ENCODE results near the gene IFNGR2. TPM values are rescaled to one million over a fixed set of nuclear protein-coding genes. Genes with fewer than 3 reads are reported as not detected.

IFNGR2 gene
- total and polyA plus RNA-seq, 2 of the 8 experiments (the other 6 are each of a cell fraction or from before 2014, with no cell fraction given) = 36.0 to 46.4 TPM

GRCh38 chr21:33387294-33387693, 15.9 kb upstream of the IFNGR2 start:
- CTCF ChIA-PET (ENCODE audit: partially characterized antibody) = interaction anchor here (0.8 to 5.2 kb wide), 8 partner anchors 10 to 190 kb away, joined by 3 to 35 read pairs (median 10); no protein-coding TSS in a partner anchor
- WGBS, 2 experiments (ENCODE audit: extremely low coverage in 1 of 2, insufficient coverage in 1 of 2, insufficient read length in 1 of 2, insufficient replicate concordance in 2 of 2, low coverage in 1 of 2, low lambda C conversion rate in 2 of 2, missing lambda C conversion rate in 1 of 2) = 94% methylated on average over 6 of the region's 6 CpGs; no CpG with 5 or more reads in 1 of the 2 experiments

More at GRCh38 chr21:33387294-33387693, 15.9 kb upstream of the IFNGR2 start:
- Histone ChIP-seq H2BK120ac (replicated peaks; ENCODE audit: low read depth, low read length) (no peak overlapping the region), H3K23ac (ENCODE audit: insufficient read length) (no peak overlapping the region), H2BK15ac (ENCODE audit: low read length) (no peak overlapping the region), H2BK12ac (ENCODE audit: low read depth, low read length) (no peak overlapping the region), H3K27me3 (replicated peaks in 1 of 4; ENCODE audit: control insufficient read depth in 3 of 4, extremely low read depth in 1 of 4, insufficient read depth in 3 of 4, low read length in 3 of 4) (no peaks in the 10 kb centered on the region; a peak in 1 of 7 replicates), H3K27ac (ENCODE audit: low read depth, low read length) (no peak overlapping the region), H4K8ac (ENCODE audit: extremely low read depth, insufficient read depth, low read length) (no peak overlapping the region), H3K4me1 (replicated peaks in 1 of 4; ENCODE audit: control insufficient read depth in 3 of 4, insufficient read depth in 4 of 4, low read length in 3 of 4) (peaks cover 0 to 5% (median 2%) of the 10 kb centered on the region in 4 experiments; a peak in 1 of 7 replicates), H4K91ac (replicated peaks; ENCODE audit: insufficient read length, low read length) (no peak overlapping the region), H3K4me3 (ENCODE audit: extremely low read depth in 1 of 4, insufficient read depth in 2 of 4, low read depth in 3 of 4, low read length in 4 of 4) (no peak overlapping the region), H4K5ac (ENCODE audit: insufficient read length, low read depth, low read length) (no peak overlapping the region), H3K36me3 (ENCODE audit: control insufficient read depth in 2 of 4, insufficient read depth in 4 of 4, low read length in 3 of 4) (no peaks in the 10 kb centered on the region), H3K9me3 (ENCODE audit: insufficient read depth in 2 of 2, low read depth in 1 of 2, low read length in 1 of 2) (no peaks in the 10 kb centered on the region), H3K56ac (replicated peaks; ENCODE audit: insufficient read length, low read depth, low read length) (no peak overlapping the region), H3K4me2 (ENCODE audit: insufficient read depth in 1 of 2, low read depth in 2 of 2, low read length in 2 of 2) (no peak overlapping the region), H2BK5ac (ENCODE audit: low read depth, low read length) (no peak overlapping the region), H3K4ac (replicated peaks; ENCODE audit: insufficient read length, low read depth, low read length) (no peak overlapping the region), H3K18ac (ENCODE audit: extremely low read depth, low read length) (no peak overlapping the region), H3K79me1 (ENCODE audit: low read depth, low read length) (no peaks in the 10 kb centered on the region), H3K79me2 (ENCODE audit: control insufficient read depth in 1 of 2, insufficient read depth in 2 of 2, low read length in 2 of 2) (no peaks in the 10 kb centered on the region), H3K9ac (replicated peaks in 1 of 4; ENCODE audit: extremely low read depth in 1 of 4, low read depth in 3 of 4, low read length in 3 of 4) (no peak overlapping the region), H2BK20ac (ENCODE audit: low read length) (no peak overlapping the region), H4K20me1 (replicated peaks in 1 of 2; ENCODE audit: control insufficient read depth in 1 of 2, insufficient read depth in 2 of 2, low read length in 2 of 2) (no peaks in the 10 kb centered on the region), H2AFZ (ENCODE audit: low read length) (no peak overlapping the region), H2AK5ac (ENCODE audit: low read depth, low read length) (no peak overlapping the region), H3K14ac (ENCODE audit: insufficient read length) (no peak overlapping the region), H3K23me2 (ENCODE audit: low read depth, low read length) (no peaks in the 10 kb centered on the region)
- no peak for TF ChIP-seq POU5F1 (IDR thresholded peaks at IDR 0.05; ENCODE audit: low read depth, low read length)
- no peak for TF ChIP-seq TAF1 (IDR thresholded peaks at IDR 0.05; ENCODE audit: low read depth, low read length)
- no peak for TF ChIP-seq EZH2 (IDR thresholded peaks at IDR 0.05; ENCODE audit: low read depth, low read length, severe bottlenecking)
- no peak for TF ChIP-seq CBX8 (IDR thresholded peaks at IDR 0.05; ENCODE audit: borderline replicate concordance, low read depth, low read length)
- TF ChIP-seq NRF1 (IDR thresholded peaks at IDR 0.05; ENCODE audit: low read depth, low read length) = no peak
- TF ChIP-seq POLR2A (IDR thresholded peaks at IDR 0.05; ENCODE audit: control extremely low read depth in 1 of 2, low read depth in 2 of 2, low read length in 2 of 2) = no peak
- POLR2A ChIA-PET (ENCODE audit: partially characterized antibody) = no interaction called here
- DNase-seq (ENCODE audit: low read depth in 1 of 2, low spot score in 2 of 2) (no peak), FAIRE-seq (no peak)
